PC-9 (cell line): ENCODE data around the gene MAST2. TPM values are rescaled to one million over a fixed set of nuclear protein-coding genes. Genes with fewer than 3 reads are reported as not detected.
"Not testable (repeated sequence)": the region's sequence is repeated elsewhere in the genome, so short reads cannot be mapped to it uniquely, and the experiment has no call there.

ENCODE experiments used
- BruUV-seq: library from RNA; stranded (reverse); fragments of 400-500 nt; replicated peaks from 2 replicates; lab custom pipeline; 2021; lab: Mats Ljungman, UMichigan
- CTCF ChIA-PET: fragments of 300-600 bp; sonication (Branson Sonifier 250); formaldehyde crosslinking; loops from one replicate; lab custom pipeline; 2022; ENCODE audit warnings: antibody characterized with exemption; lab: Charles Lee
- POLR2A ChIA-PET: fragments of 300-600 bp; sonication (Branson Sonifier 250); formaldehyde crosslinking; loops from one replicate; lab custom pipeline; 2022; ENCODE audit warnings: antibody characterized with exemption; ENCODE audit not compliant: unreplicated experiment; lab: Charles Lee
- DNase-seq, 2 experiments: peaks; one replicate each; pipeline versions ENCODE4 v3.0.0 to v3.0.0-alpha.2; 2015 to 2022; ENCODE audit warnings: mixed read lengths in 1 of 2
- H2AFZ ChIP-seq: fragments of 200-600 bp; sonication (generic); 2 replicates; pipeline ENCODE4 v1.8.1; 2017; ENCODE audit warnings: antibody characterized with exemption
- H3F3A ChIP-seq: fragments of 200-600 bp; sonication (generic); 2 replicates; pipeline ENCODE4 v1.8.1; 2017; ENCODE audit warnings: antibody characterized with exemption, mild to moderate bottlenecking, low read depth; ENCODE audit not compliant: insufficient read depth
- H3K27ac ChIP-seq: fragments of 200-600 bp; sonication (generic); 2 replicates; pipeline ENCODE4 v1.6.1; 2016; ENCODE audit warnings: mixed run types
- H3K27me3 ChIP-seq: fragments of 200-600 bp; sonication (generic); 2 replicates; pipeline ENCODE4 v1.6.1; 2016; ENCODE audit warnings: low read depth, mixed run types; ENCODE audit not compliant: insufficient read depth
- H3K36me3 ChIP-seq: fragments of 200-600 bp; sonication (generic); 2 replicates; pipeline ENCODE4 v1.6.1; 2016; ENCODE audit warnings: low read depth, mixed run types
- H3K4me1 ChIP-seq: fragments of 200-600 bp; sonication (generic); replicated peaks from 2 replicates; pipeline ENCODE4 v1.6.1; 2016; ENCODE audit warnings: mixed run types; ENCODE audit not compliant: insufficient read depth
- H3K4me2 ChIP-seq: fragments of 200-600 bp; sonication (generic); 2 replicates; pipeline ENCODE4 v1.6.1; 2017; ENCODE audit warnings: mixed run types
- H3K4me3 ChIP-seq: fragments of 200-600 bp; sonication (generic); 2 replicates; pipeline ENCODE4 v1.6.1; 2016; ENCODE audit warnings: mixed run types
- H3K79me2 ChIP-seq: fragments of 200-600 bp; sonication (generic); 2 replicates; pipeline ENCODE4 v1.6.1; 2017; ENCODE audit warnings: low read depth, mixed run types
- H3K9me2 ChIP-seq: fragments of 200-600 bp; sonication (generic); 2 replicates; pipeline ENCODE4 v1.8.1; 2017; ENCODE audit warnings: mild to moderate bottlenecking; ENCODE audit not compliant: insufficient read depth
- H3K9me3 ChIP-seq: fragments of 200-600 bp; sonication (generic); 2 replicates; pipeline ENCODE4 v1.8.1; 2016; ENCODE audit warnings: low read depth; ENCODE audit not compliant: insufficient read depth
- H4K20me1 ChIP-seq: fragments of 200-600 bp; sonication (generic); 2 replicates; pipeline ENCODE4 v1.8.1; 2017; ENCODE audit not compliant: insufficient read depth
- EZH2 ChIP-seq: fragments of 200-600 bp; sonication (generic); IDR thresholded peaks from 2 replicates; pipeline ENCODE4 v1.8.0; 2017; ENCODE audit warnings: antibody characterized with exemption, low read depth
- intact Hi-C: fragments of 100-400 bp; cut with micrococcal nuclease; formaldehyde crosslinking; loops from one replicate; pipeline ENCODE4 v1.10.0; 2022; ENCODE audit not compliant: unreplicated experiment
- total RNA-seq: library from RNA; stranded (reverse); gene quantifications from 2 replicates; pipeline ENCODE4 v1.2.3, GENCODE V29; 2021
- TF ChIP-seq, protein P1 (sequence below): fragments of 200-600 bp; sonication (generic); conservative IDR thresholded peaks from 2 replicates; pipeline ENCODE4 v1.6.1; 2017; ENCODE audit warnings: mixed run types, antibody characterized with exemption, mild to moderate bottlenecking, moderate library complexity

MAST2 gene
- total RNA-seq, 1 experiment from 2014 or later = 58.8 TPM

DNA sequence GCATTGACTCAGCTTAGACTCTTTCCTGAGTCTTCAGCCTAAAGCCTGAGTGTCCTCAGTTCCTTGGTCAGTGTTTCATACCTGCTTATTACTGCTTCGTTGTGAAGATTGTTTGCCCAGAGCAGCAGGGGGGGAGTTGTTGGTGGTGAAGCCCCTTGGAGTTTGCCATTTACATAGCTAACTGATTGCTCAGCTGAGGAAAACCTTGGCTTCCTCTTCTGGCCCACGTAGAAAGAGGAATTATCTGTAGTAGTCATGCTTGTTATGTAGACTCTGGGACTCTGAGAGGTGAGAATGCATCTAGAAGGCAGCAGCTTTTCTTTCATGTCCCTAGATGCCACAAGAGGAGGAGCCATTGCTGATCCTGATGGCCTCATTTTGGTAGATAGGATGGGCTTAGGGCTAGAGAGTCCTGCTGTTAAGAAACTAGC, 125.9 kb downstream of the MAST2 start:
- BruUV-seq = no TSS peak
- Histone ChIP-seq H3F3A (peaks cover 16% of the 10 kb centered on the region; the same call in 1 of the 2 replicates), H3K9me3 (no peaks in the 10 kb centered on the region), H3K27me3 (no peaks in the 10 kb centered on the region), H4K20me1 (no peaks in the 10 kb centered on the region), H3K27ac (peak overlapping the region; percentile 28), H3K4me2 (peak overlapping the region; percentile 41; the same call in 1 of the 2 replicates), H3K36me3 (no peaks in the 10 kb centered on the region), H3K4me1 (peaks cover 23% of the 10 kb centered on the region), H2AFZ (no peak overlapping the region), H3K79me2 (no peaks in the 10 kb centered on the region), H3K4me3 (no peak overlapping the region), H3K9me2 (no peaks in the 10 kb centered on the region)
- intact Hi-C loops = no loop called here
- TF ChIP-seq, protein P1, sequence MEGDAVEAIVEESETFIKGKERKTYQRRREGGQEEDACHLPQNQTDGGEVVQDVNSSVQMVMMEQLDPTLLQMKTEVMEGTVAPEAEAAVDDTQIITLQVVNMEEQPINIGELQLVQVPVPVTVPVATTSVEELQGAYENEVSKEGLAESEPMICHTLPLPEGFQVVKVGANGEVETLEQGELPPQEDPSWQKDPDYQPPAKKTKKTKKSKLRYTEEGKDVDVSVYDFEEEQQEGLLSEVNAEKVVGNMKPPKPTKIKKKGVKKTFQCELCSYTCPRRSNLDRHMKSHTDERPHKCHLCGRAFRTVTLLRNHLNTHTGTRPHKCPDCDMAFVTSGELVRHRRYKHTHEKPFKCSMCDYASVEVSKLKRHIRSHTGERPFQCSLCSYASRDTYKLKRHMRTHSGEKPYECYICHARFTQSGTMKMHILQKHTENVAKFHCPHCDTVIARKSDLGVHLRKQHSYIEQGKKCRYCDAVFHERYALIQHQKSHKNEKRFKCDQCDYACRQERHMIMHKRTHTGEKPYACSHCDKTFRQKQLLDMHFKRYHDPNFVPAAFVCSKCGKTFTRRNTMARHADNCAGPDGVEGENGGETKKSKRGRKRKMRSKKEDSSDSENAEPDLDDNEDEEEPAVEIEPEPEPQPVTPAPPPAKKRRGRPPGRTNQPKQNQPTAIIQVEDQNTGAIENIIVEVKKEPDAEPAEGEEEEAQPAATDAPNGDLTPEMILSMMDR = no peak
- no peak for TF ChIP-seq EZH2
- CTCF ChIA-PET = no interaction called here
- DNase-seq = peak; percentile 21 to 84
- POLR2A ChIA-PET = interaction anchor here (0.5 to 0.7 kb wide), 3 partner anchors 11 to 163 kb away, joined by 4 to 33 read pairs (median 4); no protein-coding TSS in a partner anchor

DNA sequence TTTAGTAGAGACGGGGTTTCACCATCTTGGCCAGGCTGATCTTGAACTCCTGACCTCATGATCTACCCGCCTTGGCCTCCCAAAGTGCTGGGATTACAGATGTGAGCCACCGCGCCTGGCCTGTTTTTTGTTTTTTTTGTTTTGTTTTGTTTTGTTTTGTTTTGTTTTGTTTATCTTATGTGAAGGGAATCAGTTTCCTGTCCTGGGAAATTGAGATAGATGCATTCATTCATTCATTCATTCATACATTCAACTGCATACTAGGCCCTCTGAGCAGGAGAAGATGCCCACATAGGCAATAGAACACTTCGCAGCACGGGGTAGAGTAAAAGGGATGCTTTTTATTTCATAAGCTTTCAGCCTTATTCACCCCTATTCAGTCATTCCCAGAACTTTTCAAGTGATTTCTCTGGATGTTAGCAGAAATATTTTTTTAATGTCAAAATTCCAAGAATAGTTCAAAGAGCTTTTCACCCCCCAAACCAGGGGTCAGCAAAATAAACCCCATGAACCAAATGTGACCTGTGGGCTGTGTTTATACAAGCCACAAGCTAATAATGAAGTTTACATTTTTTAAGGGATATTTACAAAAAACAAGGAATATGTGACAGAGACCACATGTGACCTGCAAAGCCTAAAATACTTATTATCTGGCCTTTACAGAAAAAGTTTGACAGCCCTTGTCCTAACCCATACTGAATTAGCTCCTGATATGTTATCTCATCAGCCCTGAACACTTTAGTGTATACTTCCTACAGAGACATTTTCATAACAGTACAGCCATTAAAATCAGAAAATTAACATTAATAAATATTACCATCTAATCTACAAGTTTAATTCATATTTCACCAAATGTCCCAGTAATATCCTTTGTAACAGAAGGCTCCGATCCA, 127.1 kb downstream of the MAST2 start:
- Histone ChIP-seq H3K4me2 (no peak overlapping the region), H3K4me3 (no peak overlapping the region), H3K36me3 (no peaks in the 10 kb centered on the region), H3K79me2 (no peaks in the 10 kb centered on the region), H3K27me3 (no peaks in the 10 kb centered on the region), H3K4me1 (peaks cover 12% of the 10 kb centered on the region; the same call in 1 of the 2 replicates), H3K9me3 (no peaks in the 10 kb centered on the region), H4K20me1 (no peaks in the 10 kb centered on the region), H3K27ac (no peak overlapping the region), H3K9me2 (no peaks in the 10 kb centered on the region), H2AFZ (no peak overlapping the region), H3F3A (peaks cover 16% of the 10 kb centered on the region; the same call in 1 of the 2 replicates)
- TF ChIP-seq, protein P1 = no peak
- TF ChIP-seq EZH2 = no peak
- intact Hi-C loops = no loop called here
- DNase-seq = no peak
- no TSS peak for BruUV-seq
- POLR2A ChIA-PET = no interaction called here
- CTCF ChIA-PET = no interaction called here

DNA sequence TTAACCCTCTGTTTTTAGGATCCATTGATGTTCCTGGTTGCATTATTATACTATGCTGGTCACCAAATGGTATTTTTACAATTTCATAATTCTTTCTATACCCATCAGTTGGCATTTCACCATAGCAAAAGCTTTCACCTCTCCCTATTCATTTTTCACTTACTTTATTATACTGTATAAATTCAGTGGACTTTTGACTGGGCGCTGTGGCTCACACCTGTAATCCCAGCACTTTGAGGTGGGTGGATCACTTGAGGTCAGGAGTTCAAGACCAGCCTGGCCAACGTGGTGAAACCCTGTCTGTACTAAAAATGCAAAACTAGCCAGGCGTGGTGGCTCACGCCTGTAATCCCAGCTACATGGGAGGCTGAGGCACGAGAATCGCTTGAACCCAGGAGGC, 128.8 kb downstream of the MAST2 start:
- POLR2A ChIA-PET, H2AFZ ChIP-seq, H3K4me3 ChIP-seq, H3K27me3 ChIP-seq, DNase-seq, H3K9me3 ChIP-seq, H3K36me3 ChIP-seq, H4K20me1 ChIP-seq, BruUV-seq, H3K79me2 ChIP-seq, H3K27ac ChIP-seq, H3K9me2 ChIP-seq, H3K4me2 ChIP-seq, intact Hi-C loops, CTCF ChIA-PET: not testable (repeated sequence)
- Histone ChIP-seq H3K4me1 (peaks cover 12% of the 10 kb centered on the region; the same call in 1 of the 2 replicates), H3F3A (peaks cover 16% of the 10 kb centered on the region; the same call in 1 of the 2 replicates)
